H9 (cell line): ENCODE data around the gene IQCF6. TPM values are rescaled to one million over a fixed set of nuclear protein-coding genes. Genes with fewer than 3 reads are reported as not detected.

Experiments
- DNase-seq: peaks from one replicate; pipeline ENCODE4 v3.0.0-alpha.2; 2017
- H2AFZ ChIP-seq: one replicate; pipeline ENCODE4 v1.6.1; 2013; ENCODE audit warnings: mild to moderate bottlenecking, low read length, control low read depth, moderate library complexity
- H2AK5ac ChIP-seq: 2 replicates; pipeline ENCODE4 v1.6.1; 2013; ENCODE audit warnings: low read length, control low read depth, mixed read lengths; ENCODE audit not compliant: insufficient read length
- H2BK120ac ChIP-seq: one replicate; pipeline ENCODE4 v1.6.1; 2013; ENCODE audit warnings: low read depth, mild to moderate bottlenecking, low read length, control low read depth, inconsistent platforms; ENCODE audit not compliant: poor library complexity, severe bottlenecking
- H2BK12ac ChIP-seq: 2 replicates; pipeline ENCODE4 v1.6.1; 2013; ENCODE audit warnings: low read length, control low read depth, mixed read lengths, low read depth; ENCODE audit not compliant: insufficient read length
- H2BK15ac ChIP-seq: 2 replicates; pipeline ENCODE4 v1.6.1; 2013; ENCODE audit warnings: low read depth, low read length, control low read depth
- H2BK20ac ChIP-seq: one replicate; pipeline ENCODE4 v1.6.1; 2013; ENCODE audit warnings: low read depth, mild to moderate bottlenecking, low read length, control low read depth, inconsistent platforms; ENCODE audit not compliant: poor library complexity, severe bottlenecking
- H2BK5ac ChIP-seq: 2 replicates; pipeline ENCODE4 v1.6.1; 2013; ENCODE audit warnings: low read length, control low read depth, mixed read lengths; ENCODE audit not compliant: insufficient read length
- H3K14ac ChIP-seq: 2 replicates; pipeline ENCODE4 v1.6.1; 2013; ENCODE audit warnings: low read length, control low read depth; ENCODE audit not compliant: insufficient read depth
- H3K18ac ChIP-seq: 2 replicates; pipeline ENCODE4 v1.6.1; 2013; ENCODE audit warnings: low read depth, mild to moderate bottlenecking, mixed read lengths, low read length, control low read depth; ENCODE audit not compliant: insufficient read length
- H3K23ac ChIP-seq: 2 replicates; pipeline ENCODE4 v1.6.1; 2013; ENCODE audit warnings: low read length, control low read depth, mixed read lengths, low read depth; ENCODE audit not compliant: insufficient read length
- H3K23me2 ChIP-seq: 2 replicates; pipeline ENCODE4 v1.6.1; 2013; ENCODE audit warnings: low read depth, mild to moderate bottlenecking, mixed read lengths, low read length, control low read depth; ENCODE audit not compliant: insufficient read length, poor library complexity, severe bottlenecking
- H3K27ac ChIP-seq: 2 replicates; pipeline ENCODE4 v1.5.1; 2013; ENCODE audit warnings: low read length, control low read depth, mixed read lengths, low read depth; ENCODE audit not compliant: insufficient read length
- H3K27me3 ChIP-seq: 2 replicates; pipeline ENCODE4 v1.6.1; 2013; ENCODE audit warnings: low read length, control low read depth, inconsistent platforms; ENCODE audit not compliant: insufficient read depth
- H3K4ac ChIP-seq: 2 replicates; pipeline ENCODE4 v1.6.1; 2013; ENCODE audit warnings: low read depth, mild to moderate bottlenecking, control low read depth, inconsistent platforms, low read length, moderate library complexity
- H3K4me1 ChIP-seq: 2 replicates; pipeline ENCODE4 v1.6.1; 2013; ENCODE audit warnings: low read length, control low read depth, inconsistent platforms; ENCODE audit not compliant: insufficient read depth
- H3K4me2 ChIP-seq: 2 replicates; pipeline ENCODE4 v1.6.1; 2013; ENCODE audit warnings: low read length, control low read depth, mixed read lengths; ENCODE audit not compliant: insufficient read length, insufficient read depth
- H3K56ac ChIP-seq: 2 replicates; pipeline ENCODE4 v1.6.1; 2013; ENCODE audit warnings: low read depth, mild to moderate bottlenecking, mixed read lengths, low read length, control low read depth; ENCODE audit not compliant: insufficient read length
- H3K79me1 ChIP-seq: 2 replicates; pipeline ENCODE4 v1.6.1; 2013; ENCODE audit warnings: low read depth, mild to moderate bottlenecking, moderate library complexity, low read length, control low read depth, inconsistent platforms; ENCODE audit not compliant: insufficient read depth, poor library complexity, severe bottlenecking
- H3K79me2 ChIP-seq: 2 replicates; pipeline ENCODE4 v1.6.1; 2013; ENCODE audit warnings: low read length, control low read depth, inconsistent platforms; ENCODE audit not compliant: insufficient read depth
- H3K9ac ChIP-seq: 2 replicates; pipeline ENCODE4 v1.6.1; 2013; ENCODE audit warnings: low read length, control low read depth, mixed read lengths; ENCODE audit not compliant: insufficient read length; ENCODE audit errors: extremely low read depth
- H3K9me3 ChIP-seq: one replicate; pipeline ENCODE4 v1.6.1; 2013; ENCODE audit warnings: low read depth, low read length, inconsistent platforms; ENCODE audit not compliant: control insufficient read depth
- H3T11ph ChIP-seq: one replicate; pipeline ENCODE4 v1.6.1; 2013; ENCODE audit warnings: mild to moderate bottlenecking, low read length, control low read depth, inconsistent platforms
- H4K20me1 ChIP-seq: one replicate; pipeline ENCODE4 v1.6.1; 2013; ENCODE audit not compliant: control insufficient read depth, insufficient read length, insufficient read depth
- H4K5ac ChIP-seq: 2 replicates; pipeline ENCODE4 v1.6.1; 2013; ENCODE audit warnings: low read depth, mild to moderate bottlenecking, mixed read lengths, low read length, control low read depth; ENCODE audit not compliant: insufficient read length
- H4K8ac ChIP-seq: replicated peaks from 2 replicates; pipeline ENCODE4 v1.6.1; 2013; ENCODE audit warnings: low read length, control low read depth, mixed read lengths, low read depth; ENCODE audit not compliant: insufficient read length
- H4K91ac ChIP-seq: 2 replicates; pipeline ENCODE4 v1.6.1; 2013; ENCODE audit warnings: low read depth, mild to moderate bottlenecking, moderate library complexity, mixed read lengths, low read length, control low read depth; ENCODE audit not compliant: insufficient read length
- H3K27ac Mint-ChIP-seq, 3 experiments: 2 replicates in 2 of 3; 3 replicates in 1 of 3; pipeline ENCODE4 v1.8.0; 2020 to 2021; ENCODE audit warnings: mixed read lengths in 3 of 3, mild to moderate bottlenecking in 1 of 3, moderate library complexity in 1 of 3
- H3K27me3 Mint-ChIP-seq: 2 replicates; pipeline ENCODE4 v1.8.0; 2021; ENCODE audit warnings: low read depth, mild to moderate bottlenecking, moderate library complexity, mixed read lengths
- H3K36me3 Mint-ChIP-seq, 3 experiments: 2 replicates in 2 of 3; 3 replicates in 1 of 3; pipeline ENCODE4 v1.8.0; 2020 to 2021; ENCODE audit warnings: low read depth in 3 of 3, mixed read lengths in 3 of 3; ENCODE audit not compliant: insufficient read depth in 1 of 3
- H3K4me1 Mint-ChIP-seq, 2 experiments: 2 replicates each; pipeline ENCODE4 v1.8.0; 2020; ENCODE audit warnings: mixed read lengths in 2 of 2
- H3K4me3 Mint-ChIP-seq, 2 experiments: 2 replicates in 1 of 2; 3 replicates in 1 of 2; pipeline ENCODE4 v1.8.0; 2020 to 2021; ENCODE audit warnings: mild to moderate bottlenecking in 2 of 2, mixed read lengths in 2 of 2, moderate library complexity in 1 of 2
- H3K9me3 Mint-ChIP-seq, 2 experiments: 2 replicates in 1 of 2; 3 replicates in 1 of 2; pipeline ENCODE4 v1.8.0; 2020; ENCODE audit warnings: mild to moderate bottlenecking in 2 of 2, mixed read lengths in 2 of 2, moderate library complexity in 1 of 2
- WGBS: extraction: QIAGEN DNeasy Blood & Tissue Kit; methylation state at CpG from one replicate; pipeline ENCODE4 v1.1.7; 2013; ENCODE audit warnings: missing lambda C conversion rate, low lambda C conversion rate, mixed read lengths; ENCODE audit not compliant: insufficient read length; ENCODE audit errors: extremely low coverage; 5-methylcytosine and 5-hydroxymethylcytosine counted together
- total RNA-seq: library from RNA; stranded (reverse); gene quantifications from 2 replicates; pipeline ENCODE4 v1.2.1, GENCODE V29; 2021
- TF ChIP-seq, protein P1 (sequence below): fragments of 200-600 bp; sonication (generic); conservative IDR thresholded peaks from 3 replicates; pipeline ENCODE4 v1.8.0; 2021; ENCODE audit warnings: antibody characterized with exemption, mild to moderate bottlenecking

Gene IQCF6
- total RNA-seq, 1 experiment from 2014 or later, result not detected

DNA sequence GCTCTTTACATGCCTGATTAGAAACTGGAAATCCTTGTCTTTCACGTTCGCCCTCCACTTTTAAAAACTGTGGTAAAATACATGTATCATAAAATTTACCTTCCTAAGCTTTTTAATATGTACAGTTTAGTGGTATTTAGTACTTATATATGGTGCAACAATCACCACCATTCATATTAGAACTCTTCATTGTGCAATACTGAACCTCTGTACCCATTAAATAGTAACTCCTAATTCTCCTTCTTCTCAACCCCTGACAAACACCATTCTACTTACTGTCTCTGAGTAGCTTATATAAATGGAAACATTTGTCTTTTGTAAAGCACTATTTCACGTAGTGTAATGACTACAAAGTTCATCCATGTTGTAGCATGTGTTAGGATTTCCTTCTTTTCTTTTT lies 44.0 kb downstream of the IQCF6 start:
- H3K79me2 ChIP-seq, result no peaks in the 10 kb centered on the region
- no peaks in the 10 kb centered on the region for H3K23me2 ChIP-seq
- no peak overlapping the region for H4K5ac ChIP-seq
- Mint-ChIP-seq H3K4me1 (peaks cover 23 to 32% of the 10 kb centered on the region in 2 experiments), H3K36me3 (0 out of 7 replicates have a peak, but pooled peaks cover 0 to 3% (median 0%) of the 10 kb centered on the region in 3 experiments), H3K27ac (no peak overlapping the region; a peak in 1 of 7 replicates), H3K27me3 (no peaks in the 10 kb centered on the region; the same call in none of the 2 replicates), H3K9me3 (no peaks in the 10 kb centered on the region; a peak in 2 of 5 replicates), H3K4me3 (no peak overlapping the region)
- no peaks in the 10 kb centered on the region for H3K9me3 ChIP-seq
- H3K27me3 ChIP-seq, result no peaks in the 10 kb centered on the region
- H4K8ac ChIP-seq, result no peak overlapping the region
- H3K4me1 ChIP-seq, result no peaks in the 10 kb centered on the region; the same call in 1 of the 2 replicates
- no peak overlapping the region for H3K9ac ChIP-seq
- H4K91ac ChIP-seq, result no peak overlapping the region
- no CpG with 5 or more reads among the region's 3 CpGs for WGBS
- no peak overlapping the region for H3T11ph ChIP-seq
- DNase-seq, result no peak
- no peak overlapping the region for H2BK20ac ChIP-seq
- TF ChIP-seq, protein P1, sequence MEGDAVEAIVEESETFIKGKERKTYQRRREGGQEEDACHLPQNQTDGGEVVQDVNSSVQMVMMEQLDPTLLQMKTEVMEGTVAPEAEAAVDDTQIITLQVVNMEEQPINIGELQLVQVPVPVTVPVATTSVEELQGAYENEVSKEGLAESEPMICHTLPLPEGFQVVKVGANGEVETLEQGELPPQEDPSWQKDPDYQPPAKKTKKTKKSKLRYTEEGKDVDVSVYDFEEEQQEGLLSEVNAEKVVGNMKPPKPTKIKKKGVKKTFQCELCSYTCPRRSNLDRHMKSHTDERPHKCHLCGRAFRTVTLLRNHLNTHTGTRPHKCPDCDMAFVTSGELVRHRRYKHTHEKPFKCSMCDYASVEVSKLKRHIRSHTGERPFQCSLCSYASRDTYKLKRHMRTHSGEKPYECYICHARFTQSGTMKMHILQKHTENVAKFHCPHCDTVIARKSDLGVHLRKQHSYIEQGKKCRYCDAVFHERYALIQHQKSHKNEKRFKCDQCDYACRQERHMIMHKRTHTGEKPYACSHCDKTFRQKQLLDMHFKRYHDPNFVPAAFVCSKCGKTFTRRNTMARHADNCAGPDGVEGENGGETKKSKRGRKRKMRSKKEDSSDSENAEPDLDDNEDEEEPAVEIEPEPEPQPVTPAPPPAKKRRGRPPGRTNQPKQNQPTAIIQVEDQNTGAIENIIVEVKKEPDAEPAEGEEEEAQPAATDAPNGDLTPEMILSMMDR, result no peak
- H2BK120ac ChIP-seq, result no peak overlapping the region
- H3K79me1 ChIP-seq, result no peaks in the 10 kb centered on the region
- no peak overlapping the region for H3K27ac ChIP-seq
- H3K14ac ChIP-seq, result no peak overlapping the region
- no peak overlapping the region for H2BK15ac ChIP-seq
- H3K4ac ChIP-seq, result no peak overlapping the region
- no peak overlapping the region for H3K4me2 ChIP-seq
- H4K20me1 ChIP-seq, result no peaks in the 10 kb centered on the region
- H2AFZ ChIP-seq, result peak overlapping the region; percentile 86
- no peak overlapping the region for H3K56ac ChIP-seq
- no peak overlapping the region for H2BK5ac ChIP-seq
- H3K18ac ChIP-seq, result no peak overlapping the region
- H2BK12ac ChIP-seq, result no peak overlapping the region
- no peak overlapping the region for H3K23ac ChIP-seq
- H2AK5ac ChIP-seq, result no peak overlapping the region
